H1 (cell line): ENCODE measurements around the gene DNAJC7. TPM values are rescaled to one million over a fixed set of nuclear protein-coding genes. Genes with fewer than 3 reads are reported as not detected.

Source experiments
- CTCF ChIA-PET: fragments of 300-600 bp; sonication (Branson Sonifier 250); formaldehyde crosslinking; loops from one replicate; lab custom pipeline; 2021; ENCODE audit not compliant: partially characterized antibody; lab: Charles Lee
- POLR2A ChIA-PET: fragments of 300-600 bp; sonication (Branson Sonifier 250); formaldehyde crosslinking; loops from one replicate; lab custom pipeline; 2021; ENCODE audit warnings: inconsistent platforms; ENCODE audit not compliant: partially characterized antibody; lab: Charles Lee
- DNase-seq, 2 experiments: peaks; one replicate each; pipeline versions ENCODE4 v3.0.0 to v3.0.0-alpha.2; 2010 to 2022; ENCODE audit warnings: low spot score in 2 of 2, low read depth in 1 of 2, mixed read lengths in 1 of 2
- FAIRE-seq: peaks from 2 replicates; lab custom pipeline; 2011; peaks lifted over from hg19 to GRCh38; lab: Jason Lieb, UNC
- H2AFZ ChIP-seq: 2 replicates; pipeline ENCODE4 v1.8.1; 2012; ENCODE audit warnings: low read length, inconsistent platforms
- H2AK5ac ChIP-seq: 2 replicates; pipeline ENCODE4 v1.6.1; 2013; ENCODE audit warnings: low read depth, low read length
- H2BK120ac ChIP-seq: replicated peaks from 2 replicates; pipeline ENCODE3; 2013; ENCODE audit warnings: low read depth, low read length, inconsistent platforms
- H2BK12ac ChIP-seq: 2 replicates; pipeline ENCODE4 v1.6.1; 2013; ENCODE audit warnings: low read depth, low read length
- H2BK15ac ChIP-seq: 2 replicates; pipeline ENCODE4 v1.6.1; 2013; ENCODE audit warnings: low read length
- H2BK20ac ChIP-seq: 2 replicates; pipeline ENCODE4 v1.6.1; 2013; ENCODE audit warnings: low read length
- H2BK5ac ChIP-seq: 2 replicates; pipeline ENCODE4 v1.6.1; 2013; ENCODE audit warnings: low read depth, low read length
- H3K14ac ChIP-seq: 2 replicates; pipeline ENCODE4 v1.6.1; 2013; ENCODE audit warnings: inconsistent platforms; ENCODE audit not compliant: insufficient read length
- H3K18ac ChIP-seq: 2 replicates; pipeline ENCODE4 v1.6.1; 2013; ENCODE audit warnings: low read length; ENCODE audit errors: extremely low read depth
- H3K23ac ChIP-seq: 2 replicates; pipeline ENCODE4 v1.6.1; 2013; ENCODE audit warnings: inconsistent platforms; ENCODE audit not compliant: insufficient read length
- H3K23me2 ChIP-seq: 2 replicates; pipeline ENCODE4 v1.6.1; 2013; ENCODE audit warnings: low read depth, low read length
- H3K27ac ChIP-seq: 2 replicates; pipeline ENCODE4 v1.6.1; 2011; ENCODE audit warnings: low read depth, low read length, inconsistent platforms
- H3K27me3 ChIP-seq, 4 experiments: replicated peaks in 1 of 4; 1 replicate in 1 of 4; 2 replicates in 3 of 4; pipeline versions ENCODE4 v1.6.1 to v1.8.1; 2011 to 2013; ENCODE audit warnings: low read length in 3 of 4, mild to moderate bottlenecking in 3 of 4, inconsistent platforms in 2 of 4, mixed read lengths in 2 of 4, moderate library complexity in 1 of 4; ENCODE audit not compliant: control insufficient read depth in 3 of 4, insufficient read depth in 3 of 4; ENCODE audit errors: extremely low read depth in 1 of 4
- H3K36me3 ChIP-seq, 4 experiments: 2 replicates each; pipeline versions ENCODE4 v1.6.1 to v1.8.1; 2011 to 2013; ENCODE audit warnings: mild to moderate bottlenecking in 4 of 4, low read length in 3 of 4, moderate library complexity in 2 of 4, control low read depth in 1 of 4, inconsistent platforms in 1 of 4; ENCODE audit not compliant: insufficient read depth in 4 of 4, control insufficient read depth in 2 of 4
- H3K4ac ChIP-seq: replicated peaks from 2 replicates; pipeline ENCODE3; 2013; ENCODE audit warnings: low read length, low read depth, mixed read lengths, inconsistent platforms; ENCODE audit not compliant: insufficient read length
- H3K4me1 ChIP-seq, 4 experiments: replicated peaks in 1 of 4; 1 replicate in 1 of 4; 2 replicates in 3 of 4; pipeline versions ENCODE4 v1.6.1 to v1.8.1; 2011 to 2013; ENCODE audit warnings: low read length in 3 of 4, inconsistent platforms in 2 of 4, mixed read lengths in 1 of 4; ENCODE audit not compliant: insufficient read depth in 4 of 4, control insufficient read depth in 3 of 4
- H3K4me2 ChIP-seq, 2 experiments: 2 replicates each; pipeline versions ENCODE4 v1.6.1 to v1.8.1; 2011 to 2013; ENCODE audit warnings: low read depth in 2 of 2, low read length in 2 of 2, control low read depth in 1 of 2, inconsistent platforms in 1 of 2, mild to moderate bottlenecking in 1 of 2; ENCODE audit not compliant: insufficient read depth in 1 of 2
- H3K4me3 ChIP-seq, 4 experiments: fragments of 200-600, 300-600 bp in 1 of 4; sonication (generic), shearing (Covaris generic), sonication (Bioruptor Twin) in 1 of 4; 2 replicates each; pipeline versions ENCODE4 v1.5.1 to v1.8.1; 2011 to 2016; ENCODE audit warnings: low read length in 4 of 4, low read depth in 3 of 4, control low read depth in 2 of 4, inconsistent platforms in 2 of 4, mild to moderate bottlenecking in 2 of 4, mixed read lengths in 1 of 4, moderate library complexity in 1 of 4; ENCODE audit not compliant: insufficient read depth in 2 of 4; ENCODE audit errors: extremely low read depth in 1 of 4
- H3K56ac ChIP-seq: replicated peaks from 2 replicates; pipeline ENCODE3; 2013; ENCODE audit warnings: low read depth, mild to moderate bottlenecking, mixed read lengths, low read length, inconsistent platforms; ENCODE audit not compliant: insufficient read length
- H3K79me1 ChIP-seq: 2 replicates; pipeline ENCODE4 v1.6.1; 2013; ENCODE audit warnings: low read depth, low read length, control low read depth
- H3K79me2 ChIP-seq, 2 experiments: 2 replicates each; pipeline versions ENCODE4 v1.6.1 to v1.8.1; 2012 to 2013; ENCODE audit warnings: low read length in 2 of 2, mild to moderate bottlenecking in 2 of 2, inconsistent platforms in 1 of 2; ENCODE audit not compliant: insufficient read depth in 2 of 2, control insufficient read depth in 1 of 2
- H3K9ac ChIP-seq, 4 experiments: replicated peaks in 1 of 4; 1 replicate in 1 of 4; 2 replicates in 3 of 4; pipeline versions ENCODE4 v1.6.1 to v1.8.1; 2011 to 2013; ENCODE audit warnings: low read depth in 3 of 4, low read length in 3 of 4, control low read depth in 2 of 4, mild to moderate bottlenecking in 2 of 4, moderate library complexity in 2 of 4, inconsistent platforms in 1 of 4; ENCODE audit errors: extremely low read depth in 1 of 4
- H3K9me3 ChIP-seq, 2 experiments: 2 replicates each; pipeline versions ENCODE4 v1.6.1 to v1.8.1; 2012 to 2013; ENCODE audit warnings: mild to moderate bottlenecking in 2 of 2, moderate library complexity in 2 of 2, control low read depth in 1 of 2, inconsistent platforms in 1 of 2, low read depth in 1 of 2, low read length in 1 of 2, mixed read lengths in 1 of 2; ENCODE audit not compliant: insufficient read depth in 2 of 2
- H4K20me1 ChIP-seq, 2 experiments: replicated peaks in 1 of 2; 2 replicates each; pipeline versions ENCODE3 to v1.8.1; 2011 to 2013; ENCODE audit warnings: inconsistent platforms in 2 of 2, low read length in 2 of 2, mild to moderate bottlenecking in 1 of 2; ENCODE audit not compliant: insufficient read depth in 2 of 2, control insufficient read depth in 1 of 2
- H4K5ac ChIP-seq: 2 replicates; pipeline ENCODE4 v1.6.1; 2013; ENCODE audit warnings: low read length, low read depth, mixed read lengths, inconsistent platforms; ENCODE audit not compliant: insufficient read length
- H4K8ac ChIP-seq: 2 replicates; pipeline ENCODE4 v1.8.0; 2013; ENCODE audit warnings: mild to moderate bottlenecking, moderate library complexity, low read length, inconsistent platforms; ENCODE audit not compliant: insufficient read depth; ENCODE audit errors: extremely low read depth
- H4K91ac ChIP-seq: replicated peaks from 2 replicates; pipeline ENCODE3; 2013; ENCODE audit warnings: low read length, mixed read lengths, inconsistent platforms; ENCODE audit not compliant: insufficient read length
- BRCA1 ChIP-seq: IDR thresholded peaks from 2 replicates; pipeline ENCODE4 v1.6.1; 2012; ENCODE audit warnings: low read depth, low read length, improper control_type of control experiment
- FOSL1 ChIP-seq: IDR thresholded peaks from 2 replicates; pipeline ENCODE4 v1.6.1; 2011; ENCODE audit warnings: mild to moderate bottlenecking, low read depth, low read length, moderate library complexity; ENCODE audit not compliant: insufficient read depth
- JUN ChIP-seq: IDR thresholded peaks from 2 replicates; pipeline ENCODE4 v1.6.1; 2011; ENCODE audit warnings: low read depth, mild to moderate bottlenecking, improper control_type of control experiment, low read length
- KDM4A ChIP-seq: IDR thresholded peaks from one replicate; pipeline ENCODE4 v1.7.1; 2012; ENCODE audit warnings: low read depth, mild to moderate bottlenecking, moderate library complexity, low read length, inconsistent platforms; ENCODE audit not compliant: severe bottlenecking
- KDM5A ChIP-seq: fragments of 200-600 bp; IDR thresholded peaks from 2 replicates; pipeline ENCODE4 v1.7.1; 2012; ENCODE audit warnings: mild to moderate bottlenecking, low read length, inconsistent platforms, mixed read lengths
- MAFK ChIP-seq: IDR thresholded peaks from 2 replicates; pipeline ENCODE4 v1.6.1; 2012; ENCODE audit warnings: low read depth, mild to moderate bottlenecking, improper control_type of control experiment, low read length
- TAF7 ChIP-seq: optimal IDR thresholded peaks from 2 replicates; pipeline ENCODE3; 2011; ENCODE audit warnings: low read depth, mild to moderate bottlenecking, inconsistent platforms, low read length, moderate library complexity, borderline replicate concordance
- TCF12 ChIP-seq: IDR thresholded peaks from 2 replicates; pipeline ENCODE4 v1.6.1; 2011; ENCODE audit warnings: low read depth, mild to moderate bottlenecking, low read length
- WGBS, 2 experiments: shearing (Covaris generic) in 1 of 2; methylation state at CpG; one replicate each; pipeline versions ENCODE4 v1.1.6 to v1.1.7; 2013 to 2015; ENCODE audit warnings: low lambda C conversion rate in 2 of 2, mixed read lengths in 2 of 2, inconsistent platforms in 1 of 2, low coverage in 1 of 2, missing lambda C conversion rate in 1 of 2; ENCODE audit not compliant: insufficient replicate concordance in 2 of 2, insufficient coverage in 1 of 2, insufficient read length in 1 of 2; ENCODE audit errors: extremely low coverage in 1 of 2, missing lambda C conversion rate in 1 of 2; 5-methylcytosine and 5-hydroxymethylcytosine counted together
- polyA plus RNA-seq, 7 experiments: library from polyadenylated mRNA; depleted of rRNA in 3 of 7; stranded (reverse) in 5 of 7; unstranded in 2 of 7; fragments of >200 nt in 5 of 7; fragments of 200-250 nt in 2 of 7; gene quantifications; 1 replicate in 5 of 7; 2 replicates in 1 of 7; 4 replicates in 1 of 7; pipeline versions ENCODE4 v1.2.1 to v1.2.3, GENCODE V29; 2011 to 2013; ENCODE audit warnings: missing spikeins in 2 of 7, mixed read lengths in 2 of 7
- total RNA-seq: library from RNA; stranded (reverse); fragmentation: NEBNext Ultra II Directional; extraction: Animal tissue kit (Norgen Biotek cat#: 25700); gene quantifications from 2 replicates; pipeline ENCODE4 v1.2.1, GENCODE V29; 2021
- TF ChIP-seq, protein P1 (sequence below): IDR thresholded peaks from 2 replicates; pipeline ENCODE4 v1.6.1; 2011; ENCODE audit warnings: low read length, improper control_type of control experiment

The DNAJC7 gene
- total and polyA plus RNA-seq, 2 of the 8 experiments (the other 6 are each of a cell fraction or from before 2014, with no cell fraction given): 31.0 to 148 TPM

DNA sequence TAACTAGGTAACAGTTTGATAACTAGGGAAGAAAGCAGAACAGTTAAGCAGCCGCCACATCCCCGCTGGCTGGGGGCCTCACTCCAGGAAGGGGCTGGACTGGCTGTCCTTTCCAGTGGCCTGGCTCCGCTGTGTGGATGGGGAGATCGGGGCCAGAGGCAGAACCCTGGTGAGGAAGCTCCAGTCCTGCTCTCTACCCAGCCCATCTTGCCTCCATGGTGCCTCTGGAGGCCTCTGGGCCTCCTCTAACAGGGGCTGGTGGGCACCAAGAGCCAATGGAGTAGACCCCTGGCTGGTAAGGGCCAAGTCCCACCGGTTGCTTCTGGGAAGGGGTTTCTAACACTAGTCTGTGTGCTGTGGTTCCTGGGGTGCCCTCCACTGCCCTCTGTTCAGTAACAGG, 42.6 kb downstream of the DNAJC7 start:
- ChIA-PET CTCF (interaction anchor here (1.1 to 6.5 kb wide), 2 partner anchors 11 to 16 kb away, joined by 4 to 60 read pairs; partner anchors contain the start of gene CNP), POLR2A (interaction anchor here (1.2 to 4.5 kb wide), 4 partner anchors 8 to 42 kb away, joined by 3 to 32 read pairs (median 10); partner anchors contain the start of genes CNP and DNAJC7)
- Histone ChIP-seq H3K79me2 (no peaks in the 10 kb centered on the region), H3K4ac (no peak overlapping the region), H3K4me3 (no peak overlapping the region), H3K9me3 (no peaks in the 10 kb centered on the region), H2BK5ac (no peak overlapping the region), H3K9ac (no peak overlapping the region), H4K8ac (no peak overlapping the region), H3K4me1 (no peaks in the 10 kb centered on the region), H3K56ac (no peak overlapping the region), H2AK5ac (no peak overlapping the region), H3K18ac (no peak overlapping the region), H4K5ac (no peak overlapping the region), H3K27me3 (no peaks in the 10 kb centered on the region), H3K4me2 (no peak overlapping the region), H4K20me1 (peaks cover 2 to 17% of the 10 kb centered on the region in 2 experiments), H2BK20ac (no peak overlapping the region), H3K23ac (no peak overlapping the region), H3K23me2 (no peaks in the 10 kb centered on the region; the same call in 1 of the 2 replicates), H2BK12ac (no peak overlapping the region), H2AFZ (no peak overlapping the region), H3K27ac (no peak overlapping the region), H3K36me3 (peaks cover 32 to 68% (median 59%) of the 10 kb centered on the region in 4 experiments), H2BK120ac (no peak overlapping the region), H3K14ac (no peak overlapping the region), H2BK15ac (no peak overlapping the region), H3K79me1 (no peaks in the 10 kb centered on the region; the same call in 1 of the 2 replicates), H4K91ac (no peak overlapping the region)
- FAIRE-seq (no peak), DNase-seq (no peak)
- WGBS, 2 experiments: 85% methylated on average over 5 of the region's 5 CpGs; no CpG with 5 or more reads in 1 of the 2 experiments
- TF ChIP-seq, protein P1, sequence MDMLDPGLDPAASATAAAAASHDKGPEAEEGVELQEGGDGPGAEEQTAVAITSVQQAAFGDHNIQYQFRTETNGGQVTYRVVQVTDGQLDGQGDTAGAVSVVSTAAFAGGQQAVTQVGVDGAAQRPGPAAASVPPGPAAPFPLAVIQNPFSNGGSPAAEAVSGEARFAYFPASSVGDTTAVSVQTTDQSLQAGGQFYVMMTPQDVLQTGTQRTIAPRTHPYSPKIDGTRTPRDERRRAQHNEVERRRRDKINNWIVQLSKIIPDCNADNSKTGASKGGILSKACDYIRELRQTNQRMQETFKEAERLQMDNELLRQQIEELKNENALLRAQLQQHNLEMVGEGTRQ: no peak
- no peak for TF ChIP-seq TCF12
- TF ChIP-seq KDM5A: no peak
- no peak for TF ChIP-seq BRCA1
- TF ChIP-seq KDM4A: no peak
- no peak for TF ChIP-seq FOSL1
- no peak for TF ChIP-seq JUN
- TF ChIP-seq MAFK: no peak
- TF ChIP-seq TAF7: no peak
